ENCODE data around the gene MAGI2.

MAGI2 gene

DNA sequence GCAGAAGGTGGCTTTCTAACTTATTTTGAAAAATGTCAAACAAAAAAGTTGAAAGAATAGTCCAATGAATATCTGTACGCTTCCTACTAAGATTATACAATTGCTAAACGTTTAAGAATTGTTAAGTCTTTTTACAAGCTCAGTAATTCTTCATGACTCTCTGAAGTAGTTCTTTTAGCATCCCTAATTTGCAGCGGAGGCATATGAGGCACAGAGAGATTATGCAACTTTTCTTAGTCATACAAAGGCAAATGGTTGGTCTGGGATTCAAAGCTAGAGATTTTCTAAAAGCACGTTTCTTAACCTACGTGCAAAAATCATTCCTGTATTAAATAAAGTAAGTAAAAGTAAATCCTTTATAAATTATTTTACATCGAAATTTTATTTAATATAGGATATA is 254.2 kb downstream of the MAGI2 start:
- no peaks in the 10 kb centered on the region for H3K27me3 ChIP-seq (ENCODE audit: insufficient read depth, poor library complexity, severe bottlenecking)
- ATAC-seq (ENCODE audit: low read depth): no peak

DNA sequence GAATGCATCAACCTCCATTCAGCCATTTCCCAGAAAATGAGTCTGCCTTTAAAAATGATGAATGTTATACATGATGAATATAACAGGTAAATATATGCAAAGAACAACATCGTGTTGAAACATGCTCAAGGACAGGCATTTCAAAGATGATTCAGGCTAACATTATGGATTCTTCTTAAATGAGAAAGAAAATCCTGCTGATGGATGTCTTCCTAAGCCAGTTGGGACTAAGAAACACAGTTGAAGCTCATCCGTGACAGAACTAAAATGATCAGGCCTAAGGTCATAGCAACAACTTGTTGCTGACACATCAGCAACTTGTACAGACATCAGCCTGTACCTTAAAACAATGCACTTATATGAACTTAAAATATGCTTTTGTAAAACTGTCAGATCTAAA is 267.9 kb downstream of the MAGI2 start:
- DNase-seq (ENCODE audit: low spot score) (no peak), ATAC-seq (ENCODE audit: low read depth) (peak; percentile 97)
- Histone ChIP-seq H3K27ac (ENCODE audit: poor library complexity, severe bottlenecking) (peak overlapping the region; percentile 64), H3K4me3 (ENCODE audit: severe bottlenecking) (no peak overlapping the region), H3K9me3 (ENCODE audit: severe bottlenecking) (no peaks in the 10 kb centered on the region), H3K36me3 (ENCODE audit: low read depth) (no peaks in the 10 kb centered on the region), H3K27me3 (ENCODE audit: insufficient read depth, poor library complexity, severe bottlenecking) (no peaks in the 10 kb centered on the region), H3K4me1 (ENCODE audit: insufficient read depth, poor library complexity, severe bottlenecking) (peaks cover 33% of the 10 kb centered on the region)
- TF ChIP-seq, protein P1, sequence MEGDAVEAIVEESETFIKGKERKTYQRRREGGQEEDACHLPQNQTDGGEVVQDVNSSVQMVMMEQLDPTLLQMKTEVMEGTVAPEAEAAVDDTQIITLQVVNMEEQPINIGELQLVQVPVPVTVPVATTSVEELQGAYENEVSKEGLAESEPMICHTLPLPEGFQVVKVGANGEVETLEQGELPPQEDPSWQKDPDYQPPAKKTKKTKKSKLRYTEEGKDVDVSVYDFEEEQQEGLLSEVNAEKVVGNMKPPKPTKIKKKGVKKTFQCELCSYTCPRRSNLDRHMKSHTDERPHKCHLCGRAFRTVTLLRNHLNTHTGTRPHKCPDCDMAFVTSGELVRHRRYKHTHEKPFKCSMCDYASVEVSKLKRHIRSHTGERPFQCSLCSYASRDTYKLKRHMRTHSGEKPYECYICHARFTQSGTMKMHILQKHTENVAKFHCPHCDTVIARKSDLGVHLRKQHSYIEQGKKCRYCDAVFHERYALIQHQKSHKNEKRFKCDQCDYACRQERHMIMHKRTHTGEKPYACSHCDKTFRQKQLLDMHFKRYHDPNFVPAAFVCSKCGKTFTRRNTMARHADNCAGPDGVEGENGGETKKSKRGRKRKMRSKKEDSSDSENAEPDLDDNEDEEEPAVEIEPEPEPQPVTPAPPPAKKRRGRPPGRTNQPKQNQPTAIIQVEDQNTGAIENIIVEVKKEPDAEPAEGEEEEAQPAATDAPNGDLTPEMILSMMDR (IDR thresholded peaks at IDR 0.05; ENCODE audit: poor library complexity, severe bottlenecking): no peak

More for the DNA sequence above, 254.2 kb downstream of the MAGI2 start:
- TF ChIP-seq, protein P1 (IDR thresholded peaks at IDR 0.05; ENCODE audit: poor library complexity, severe bottlenecking): no peak
- Histone ChIP-seq H3K36me3 (ENCODE audit: low read depth) (no peaks in the 10 kb centered on the region), H3K9me3 (ENCODE audit: severe bottlenecking) (no peaks in the 10 kb centered on the region), H3K4me1 (ENCODE audit: insufficient read depth, poor library complexity, severe bottlenecking) (no peaks in the 10 kb centered on the region), H3K27ac (ENCODE audit: poor library complexity, severe bottlenecking) (no peak overlapping the region), H3K4me3 (ENCODE audit: severe bottlenecking) (no peak overlapping the region)
- DNase-seq (ENCODE audit: low spot score): no peak

- TF ChIP-seq, protein P1 (IDR thresholded peaks at IDR 0.05; ENCODE audit: poor library complexity, severe bottlenecking): no peak
- H3K27me3 ChIP-seq (ENCODE audit: insufficient read depth, poor library complexity, severe bottlenecking): no peaks in the 10 kb centered on the region
- DNase-seq (ENCODE audit: low spot score) (no peak), ATAC-seq (ENCODE audit: low read depth) (peak; percentile 12; the same call in 1 of the 3 replicates)
- no peaks in the 10 kb centered on the region for H3K9me3 ChIP-seq (ENCODE audit: severe bottlenecking)
- no peak overlapping the region for H3K27ac ChIP-seq (ENCODE audit: poor library complexity, severe bottlenecking)
- H3K4me1 ChIP-seq (ENCODE audit: insufficient read depth, poor library complexity, severe bottlenecking): peaks cover 30% of the 10 kb centered on the region
- no peak overlapping the region for H3K4me3 ChIP-seq (ENCODE audit: severe bottlenecking)
- no peaks in the 10 kb centered on the region for H3K36me3 ChIP-seq (ENCODE audit: low read depth)
These were observed 271.2 kb downstream of the MAGI2 start for GRCh38 chr7:79182283-79182682.

DNA sequence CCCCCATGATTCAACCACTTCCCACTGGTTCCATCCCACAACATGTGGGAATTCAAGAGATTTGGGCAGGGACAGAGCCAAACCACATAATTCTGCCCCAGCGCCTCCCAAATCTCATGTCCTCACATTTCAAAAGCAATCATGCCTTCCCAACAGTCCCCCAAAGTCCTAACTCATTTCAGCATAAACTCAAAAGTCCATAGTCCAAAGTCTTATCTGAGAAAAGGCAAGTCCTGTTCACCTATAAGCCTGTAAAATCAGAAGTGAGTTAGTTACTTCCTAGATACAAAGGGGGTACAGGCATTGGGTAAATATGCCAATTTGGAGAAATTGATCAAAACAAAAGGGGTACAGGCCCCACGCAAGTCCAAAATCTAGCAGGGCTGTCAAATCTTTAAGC is 272.9 kb downstream of the MAGI2 start:
- ATAC-seq (ENCODE audit: low read depth) (no peak), DNase-seq (ENCODE audit: low spot score) (no peak)
- Histone ChIP-seq H3K4me1 (ENCODE audit: insufficient read depth, poor library complexity, severe bottlenecking) (peaks cover 16% of the 10 kb centered on the region), H3K27me3 (ENCODE audit: insufficient read depth, poor library complexity, severe bottlenecking) (no peaks in the 10 kb centered on the region), H3K4me3 (ENCODE audit: severe bottlenecking) (no peak overlapping the region), H3K36me3 (ENCODE audit: low read depth) (no peaks in the 10 kb centered on the region), H3K27ac (ENCODE audit: poor library complexity, severe bottlenecking) (no peak overlapping the region), H3K9me3 (ENCODE audit: severe bottlenecking) (no peaks in the 10 kb centered on the region)
- TF ChIP-seq, protein P1 (IDR thresholded peaks at IDR 0.05; ENCODE audit: poor library complexity, severe bottlenecking): no peak

GRCh38 chr7:79176859-79177477 is 276.5 kb downstream of the MAGI2 start:
- ATAC-seq (ENCODE audit: low read depth): peak; percentile 65; the same call in 1 of the 3 replicates
- Histone ChIP-seq H3K9me3 (ENCODE audit: severe bottlenecking) (no peaks in the 10 kb centered on the region), H3K36me3 (ENCODE audit: low read depth) (no peaks in the 10 kb centered on the region), H3K4me3 (ENCODE audit: severe bottlenecking) (no peak overlapping the region), H3K4me1 (ENCODE audit: insufficient read depth, poor library complexity, severe bottlenecking) (peaks cover under 1% of the 10 kb centered on the region), H3K27ac (ENCODE audit: poor library complexity, severe bottlenecking) (no peak overlapping the region), H3K27me3 (ENCODE audit: insufficient read depth, poor library complexity, severe bottlenecking) (no peaks in the 10 kb centered on the region)
- TF ChIP-seq, protein P1 (IDR thresholded peaks at IDR 0.05; ENCODE audit: poor library complexity, severe bottlenecking): peak; percentile 83
- no peak for DNase-seq (ENCODE audit: low spot score)
